Glutamatergic neuron (in vitro differentiated cells): Measurements from ENCODE around the gene AFF1. TPM values are rescaled to one million over a fixed set of nuclear protein-coding genes. Genes with fewer than 3 reads are reported as not detected.

ENCODE experiments used
- DNase-seq: peaks from one replicate; pipeline ENCODE4 v3.0.0; 2022
- H3K27ac Mint-ChIP-seq: one replicate; pipeline ENCODE4 v1.8.0; 2020; ENCODE audit warnings: mild to moderate bottlenecking, mixed read lengths, inconsistent platforms; ENCODE audit not compliant: unreplicated experiment
- H3K27me3 Mint-ChIP-seq: one replicate; pipeline ENCODE4 v1.8.0; 2020; ENCODE audit warnings: mild to moderate bottlenecking, moderate library complexity, mixed read lengths, inconsistent platforms; ENCODE audit not compliant: unreplicated experiment
- H3K36me3 Mint-ChIP-seq: one replicate; pipeline ENCODE4 v1.8.0; 2020; ENCODE audit warnings: mild to moderate bottlenecking, mixed read lengths, inconsistent platforms; ENCODE audit not compliant: unreplicated experiment
- H3K4me1 Mint-ChIP-seq: one replicate; pipeline ENCODE4 v1.8.0; 2020; ENCODE audit warnings: mild to moderate bottlenecking, low read depth, mixed read lengths, inconsistent platforms; ENCODE audit not compliant: unreplicated experiment
- H3K4me3 Mint-ChIP-seq: one replicate; pipeline ENCODE4 v1.8.0; 2020; ENCODE audit warnings: mild to moderate bottlenecking, mixed read lengths, inconsistent platforms; ENCODE audit not compliant: unreplicated experiment
- H3K9me3 Mint-ChIP-seq: one replicate; pipeline ENCODE4 v1.8.0; 2020; ENCODE audit warnings: mild to moderate bottlenecking, moderate library complexity, mixed read lengths, inconsistent platforms; ENCODE audit not compliant: unreplicated experiment
- CTCF ChIP-seq: fragments of 200-600 bp; sonication (generic); IDR thresholded peaks from one replicate; pipeline ENCODE4 v1.5.0; 2021; ENCODE audit not compliant: partially characterized antibody, unreplicated experiment
- total RNA-seq: library from RNA; stranded (reverse); fragmentation: NEBNext Ultra II Directional; extraction: Animal tissue kit (Norgen Biotek cat#: 25700); gene quantifications from one replicate; pipeline ENCODE4 v1.2.1, GENCODE V29; 2021; ENCODE audit not compliant: unreplicated experiment

AFF1 gene
- total RNA-seq, 1 donor from 2014 or later = 42.5 TPM

DNA sequence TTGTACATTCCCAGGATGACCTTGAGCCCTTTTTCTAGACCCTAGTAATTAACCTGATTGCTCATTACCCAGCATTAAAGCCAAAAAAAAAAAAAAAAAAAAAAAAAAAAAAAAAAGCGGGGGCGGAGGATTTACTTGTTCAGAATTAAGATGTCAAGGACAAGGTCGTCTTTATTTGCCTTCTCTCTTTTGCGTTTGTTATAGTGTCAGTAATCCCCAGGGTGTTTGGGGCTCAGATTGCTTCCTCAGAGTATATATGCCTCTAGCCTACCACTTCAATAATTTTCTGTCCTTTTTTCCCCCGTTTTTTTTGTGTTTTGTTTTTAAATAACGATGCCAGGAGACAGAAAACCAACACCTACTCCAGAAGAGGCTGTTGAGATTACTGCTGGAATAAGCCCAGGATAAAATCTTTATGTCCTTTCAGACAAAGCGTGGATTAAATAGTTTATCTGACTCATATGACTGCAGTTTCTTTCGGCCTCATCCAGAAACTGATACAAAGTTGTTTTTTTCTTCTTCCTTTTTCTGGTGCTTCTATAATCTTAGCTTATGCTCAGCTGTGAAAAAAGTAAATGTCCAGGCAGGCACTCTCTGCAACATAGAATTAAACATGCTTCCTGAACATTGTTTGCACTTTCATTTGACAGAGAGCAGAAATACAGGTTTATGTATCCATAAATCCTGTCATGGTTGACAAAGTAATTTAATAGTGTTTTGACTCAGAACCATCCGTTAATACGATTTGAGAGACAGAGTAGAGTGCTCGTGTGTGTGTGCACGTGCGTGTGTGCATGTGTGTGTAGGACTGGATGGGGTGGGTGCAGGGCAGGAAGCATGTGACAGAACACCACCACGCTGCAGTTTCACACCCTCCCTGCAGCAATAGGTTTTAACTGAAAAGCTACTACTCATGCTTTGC, 138.6 kb downstream of the AFF1 start:
- Mint-ChIP-seq H3K4me1 (peaks cover 30% of the 10 kb centered on the region), H3K9me3 (no peaks in the 10 kb centered on the region), H3K27me3 (peaks cover 2% of the 10 kb centered on the region), H3K27ac (peak overlapping the region; percentile 9), H3K4me3 (peak overlapping the region; percentile 44), H3K36me3 (no peaks in the 10 kb centered on the region)
- DNase-seq = peak; percentile 32
- no peak for TF ChIP-seq CTCF

DNA sequence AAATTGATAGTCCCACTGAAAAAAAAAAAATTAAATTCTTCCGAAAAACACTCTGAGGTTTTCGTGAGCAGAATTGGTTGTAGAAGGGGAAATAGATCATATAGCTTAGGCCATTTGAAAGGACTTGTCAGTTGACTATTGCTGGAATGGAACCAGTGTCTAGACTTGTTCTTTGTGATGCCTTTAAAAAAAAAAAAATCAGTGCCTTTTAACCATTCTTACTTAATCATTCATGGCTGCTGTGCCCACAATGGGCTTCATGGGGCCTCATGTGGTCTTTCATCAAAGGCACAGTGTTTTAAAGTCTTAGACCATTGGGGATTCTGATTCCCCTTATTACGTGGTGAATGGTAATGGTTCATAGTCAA, 139.3 kb downstream of the AFF1 start:
- no peak overlapping the region for H3K27ac Mint-ChIP-seq
- TF ChIP-seq CTCF = no peak
- DNase-seq = no peak
- H3K4me1 Mint-ChIP-seq = peaks cover 25% of the 10 kb centered on the region
- peaks cover 2% of the 10 kb centered on the region for H3K27me3 Mint-ChIP-seq
- no peaks in the 10 kb centered on the region for H3K36me3 Mint-ChIP-seq
- no peaks in the 10 kb centered on the region for H3K9me3 Mint-ChIP-seq
- no peak overlapping the region for H3K4me3 Mint-ChIP-seq

DNA sequence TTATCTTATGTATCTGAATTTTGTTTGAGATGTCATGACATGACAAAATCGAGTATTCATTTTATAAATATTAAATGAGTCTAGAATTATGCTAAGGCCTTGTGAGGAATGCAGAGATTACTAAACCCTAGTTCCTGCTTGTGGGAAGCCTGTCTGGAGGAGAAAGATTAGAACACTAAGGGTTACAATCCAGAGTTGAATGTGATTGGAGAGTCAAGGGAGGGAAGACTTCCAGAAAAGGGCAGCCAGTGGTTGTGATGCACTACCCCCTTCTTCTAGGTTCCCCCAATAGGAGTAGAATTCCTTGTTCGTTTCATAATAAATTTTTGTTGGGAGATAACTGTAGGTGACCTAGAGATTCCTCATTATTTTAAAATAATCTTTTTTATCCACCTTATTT, 141.1 kb downstream of the AFF1 start:
- no peak for DNase-seq
- no peak for TF ChIP-seq CTCF
- Mint-ChIP-seq H3K27me3 (peaks cover 2% of the 10 kb centered on the region), H3K36me3 (no peaks in the 10 kb centered on the region), H3K9me3 (peaks cover 1% of the 10 kb centered on the region), H3K4me1 (peaks cover 31% of the 10 kb centered on the region), H3K27ac (no peak overlapping the region), H3K4me3 (no peak overlapping the region)

- no peak overlapping the region for H3K4me3 Mint-ChIP-seq
- H3K4me1 Mint-ChIP-seq = peaks cover 26% of the 10 kb centered on the region
- H3K36me3 Mint-ChIP-seq = no peaks in the 10 kb centered on the region
- H3K27ac Mint-ChIP-seq = no peak overlapping the region
- peaks cover 2% of the 10 kb centered on the region for H3K27me3 Mint-ChIP-seq
- DNase-seq = no peak
- no peak for TF ChIP-seq CTCF
- H3K9me3 Mint-ChIP-seq = peaks cover 1% of the 10 kb centered on the region
Measured at GRCh38 chr4:87076690-87077358, 142.0 kb downstream of the AFF1 start.
